OCI-LY1 (cell line): Measurements from ENCODE around the gene FARSB.

Experiments used
- CTCF ChIP-seq: fragments of 200-600 bp; sonication (generic), shearing (Covaris generic); IDR thresholded peaks from 2 replicates; pipeline ENCODE4 v1.5.1; 2017; ENCODE audit warnings: mild to moderate bottlenecking, antibody characterized with exemption, low read length, moderate library complexity, mixed read lengths
- EZH2 ChIP-seq: fragments of 200-600 bp; sonication (generic), shearing (Covaris generic); IDR thresholded peaks from 2 replicates; pipeline ENCODE4 v1.8.0; 2017; ENCODE audit warnings: borderline replicate concordance, mixed run types, mild to moderate bottlenecking, antibody characterized with exemption, low read length, moderate library complexity, mixed read lengths

GRCh38 chr2:222523783-222524544, 131.9 kb downstream of the FARSB start:
- TF ChIP-seq CTCF (no peak), EZH2 (no peak)
